Uterine smooth muscle cell (primary cell): ENCODE results near the gene PDIA4. TPM values are rescaled to one million over a fixed set of nuclear protein-coding genes. Genes with fewer than 3 reads are reported as not detected.

Experiments used
- total RNA-seq: library from RNA; depleted of rRNA; stranded (reverse); fragments of >200 nt; gene quantifications from 2 replicates; pipeline ENCODE4 v1.2.3, GENCODE V29; 2014

The PDIA4 gene
- total RNA-seq: 404 and 710 TPM in 2 replicates

GRCh38 chr7:149028346-149029109 is at the start of gene PDIA4:
PDIA4 (minus strand) TSS chr7:149028505; CDS start chr7:149028408, 97 bp downstream.

Other genes starting within 250 kb of the PDIA4 start
- 12.1 and 27.8 TPM in 2 replicates for gene EZH2, start 144.2 kb downstream of the PDIA4 start, total RNA-seq
- 6.3 and 6.7 TPM in 2 replicates for gene ZNF786, start 62.2 kb upstream of the PDIA4 start, total RNA-seq
- 1.9 and 5.0 TPM in 2 replicates for gene ZNF425, start 97.8 kb upstream of the PDIA4 start, total RNA-seq
- gene ZNF398, start 118.9 kb upstream of the PDIA4 start, total RNA-seq: 7.0 and 7.4 TPM in 2 replicates
- gene ZNF282, start 167.0 kb upstream of the PDIA4 start, total RNA-seq: 18.5 and 20.1 TPM in 2 replicates
- gene ZNF212, start 211.1 kb upstream of the PDIA4 start, total RNA-seq: 4.0 and 5.4 TPM in 2 replicates
- 8.5 and 13.2 TPM in 2 replicates for gene ZNF783, start 233.7 kb upstream of the PDIA4 start, total RNA-seq